BE2C (cell line): ENCODE results near the gene ARMC10.
"Not testable (repeated sequence)": the region's sequence is repeated elsewhere in the genome, so short reads cannot be mapped to it uniquely, and the experiment has no call there.

Experiments
- DNase-seq: peaks from one replicate; pipeline ENCODE4 v3.0.0-alpha.2; 2020
- H3K27me3 ChIP-seq: fragments of 250-450 bp; sonication (Bioruptor Pico); 2 replicates; pipeline ENCODE4 v1.5.1; 2020; ENCODE audit warnings: mild to moderate bottlenecking
- H3K36me3 ChIP-seq: fragments of 250-450 bp; sonication (Bioruptor Pico); 2 replicates; pipeline ENCODE4 v1.5.1; 2020; ENCODE audit warnings: mild to moderate bottlenecking
- H3K4me1 ChIP-seq: fragments of 250-450 bp; sonication (Bioruptor Pico); 2 replicates; pipeline ENCODE4 v1.5.1; 2020
- H3K4me3 ChIP-seq: 2 replicates; pipeline ENCODE4 v1.5.1; 2011; ENCODE audit warnings: low read depth, low read length
- H3K9me3 ChIP-seq: fragments of 250-450 bp; sonication (Bioruptor Pico); 2 replicates; pipeline ENCODE4 v1.5.1; 2020
- CTCF ChIP-seq: IDR thresholded peaks from 2 replicates; pipeline ENCODE4 v1.5.1; 2012; ENCODE audit warnings: mild to moderate bottlenecking, low read depth, low read length

Gene ARMC10

GRCh38 chr7:103077318-103077717 is 2.4 kb downstream of the ARMC10 start:
- Histone ChIP-seq H3K36me3 (no peaks in the 10 kb centered on the region), H3K9me3 (no peaks in the 10 kb centered on the region), H3K4me1 (no peaks in the 10 kb centered on the region), H3K27me3 (no peaks in the 10 kb centered on the region), H3K4me3 (no peak overlapping the region)
- DNase-seq = no peak
- no peak for TF ChIP-seq CTCF

GRCh38 chr7:103078226-103078625 is 3.3 kb downstream of the ARMC10 start:
- H3K4me3 ChIP-seq, H3K9me3 ChIP-seq, H3K36me3 ChIP-seq, H3K4me1 ChIP-seq, DNase-seq, H3K27me3 ChIP-seq: not testable (repeated sequence)

GRCh38 chr7:103079836-103080235 is 4.9 kb downstream of the ARMC10 start:
- Histone ChIP-seq H3K9me3 (no peaks in the 10 kb centered on the region), H3K4me1 (no peaks in the 10 kb centered on the region), H3K27me3 (no peaks in the 10 kb centered on the region), H3K36me3 (peaks cover 6% of the 10 kb centered on the region; the same call in 1 of the 2 replicates), H3K4me3 (no peak overlapping the region)
- no peak for DNase-seq
- no peak for TF ChIP-seq CTCF

- peaks cover 6% of the 10 kb centered on the region; the same call in 1 of the 2 replicates for H3K36me3 ChIP-seq
- TF ChIP-seq CTCF = no peak
- no peaks in the 10 kb centered on the region for H3K9me3 ChIP-seq
- no peak overlapping the region for H3K4me3 ChIP-seq
- H3K27me3 ChIP-seq = no peaks in the 10 kb centered on the region
- DNase-seq = no peak
- H3K4me1 ChIP-seq = no peaks in the 10 kb centered on the region
Measured at GRCh38 chr7:103080923-103081322, 6.0 kb downstream of the ARMC10 start.

- no peak for TF ChIP-seq CTCF
- peaks cover 6% of the 10 kb centered on the region; the same call in 1 of the 2 replicates for H3K36me3 ChIP-seq
- H3K4me3 ChIP-seq = no peak overlapping the region
- H3K27me3 ChIP-seq = no peaks in the 10 kb centered on the region
- no peak for DNase-seq
- H3K4me1 ChIP-seq = no peaks in the 10 kb centered on the region
- no peaks in the 10 kb centered on the region for H3K9me3 ChIP-seq
Measured at GRCh38 chr7:103082497-103082896, 7.6 kb downstream of the ARMC10 start.

GRCh38 chr7:103083210-103083609 is 8.3 kb downstream of the ARMC10 start:
- H3K9me3 ChIP-seq = no peaks in the 10 kb centered on the region
- no peak overlapping the region for H3K4me3 ChIP-seq
- DNase-seq = no peak
- H3K27me3 ChIP-seq = no peaks in the 10 kb centered on the region
- no peaks in the 10 kb centered on the region for H3K4me1 ChIP-seq
- TF ChIP-seq CTCF = no peak
- H3K36me3 ChIP-seq = peaks cover 6% of the 10 kb centered on the region; the same call in 1 of the 2 replicates

GRCh38 chr7:103092321-103092720 is 17.4 kb downstream of the ARMC10 start:
- H3K36me3 ChIP-seq = peaks cover 15% of the 10 kb centered on the region
- DNase-seq = not testable (repeated sequence)

More at GRCh38 chr7:103092321-103092720, 17.4 kb downstream of the ARMC10 start:
- not testable (repeated sequence) for H3K4me1 ChIP-seq, H3K4me3 ChIP-seq, H3K27me3 ChIP-seq, H3K9me3 ChIP-seq
